ENCODE data around the gene CCDC7. TPM values are rescaled to one million over a fixed set of nuclear protein-coding genes. Genes with fewer than 3 reads are reported as not detected.

The CCDC7 gene
- total RNA-seq, 4 donors from 2014 or later = 4.6 to 12.9 (median 5.9) TPM

DNA sequence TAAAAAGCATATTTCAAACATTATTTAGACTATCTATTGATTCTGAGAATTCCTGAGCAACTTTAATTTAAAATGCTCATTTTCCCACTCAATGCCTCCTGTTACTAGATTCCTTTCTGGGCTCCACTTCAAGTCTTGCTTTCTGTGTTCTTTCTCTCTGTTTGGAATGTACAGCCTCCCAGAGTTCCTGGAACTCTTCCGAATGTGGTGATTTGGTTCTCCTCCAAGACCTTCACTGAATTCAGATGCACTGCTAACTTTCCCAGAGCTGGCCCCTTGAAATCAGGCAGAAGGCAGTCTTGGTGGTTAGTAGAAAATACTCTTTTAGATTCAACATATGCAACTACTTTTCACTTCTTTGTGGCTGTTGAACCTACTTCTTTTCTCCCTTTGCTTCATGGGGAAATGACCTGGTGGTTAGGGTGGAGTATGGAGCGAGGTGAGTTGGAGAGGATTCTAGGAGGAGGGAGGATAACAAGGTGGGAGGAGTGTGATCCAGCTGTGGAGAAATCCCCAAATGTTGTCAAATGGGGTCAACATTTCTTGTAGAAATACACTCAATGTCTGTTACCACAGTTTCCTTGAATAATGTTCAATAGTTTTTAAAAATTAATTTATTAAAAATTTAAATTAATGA is 27.9 kb upstream of the CCDC7 start:
- DNase-seq (no peak), ATAC-seq (no peak)
- peaks cover 3 to 8% of the 10 kb centered on the region in 2 donors for H3K4me1 ChIP-seq
- intact Hi-C loops (cut with DNase I; ENCODE audit: low total_unique reads) (no loop called here), in situ Hi-C loops (cut with MboI; ENCODE audit: low sequenced_read_pairs in 4 of 4) (no loop called here)
- H3K27ac ChIP-seq = no peak overlapping the region
- no peak overlapping the region for H3K4me3 ChIP-seq
- H3K9me3 ChIP-seq = no peaks in the 10 kb centered on the region
- no peaks in the 10 kb centered on the region for H3K36me3 ChIP-seq
- no peak for TF ChIP-seq POLR2A (IDR thresholded peaks at IDR 0.05)
- TF ChIP-seq, protein P1, sequence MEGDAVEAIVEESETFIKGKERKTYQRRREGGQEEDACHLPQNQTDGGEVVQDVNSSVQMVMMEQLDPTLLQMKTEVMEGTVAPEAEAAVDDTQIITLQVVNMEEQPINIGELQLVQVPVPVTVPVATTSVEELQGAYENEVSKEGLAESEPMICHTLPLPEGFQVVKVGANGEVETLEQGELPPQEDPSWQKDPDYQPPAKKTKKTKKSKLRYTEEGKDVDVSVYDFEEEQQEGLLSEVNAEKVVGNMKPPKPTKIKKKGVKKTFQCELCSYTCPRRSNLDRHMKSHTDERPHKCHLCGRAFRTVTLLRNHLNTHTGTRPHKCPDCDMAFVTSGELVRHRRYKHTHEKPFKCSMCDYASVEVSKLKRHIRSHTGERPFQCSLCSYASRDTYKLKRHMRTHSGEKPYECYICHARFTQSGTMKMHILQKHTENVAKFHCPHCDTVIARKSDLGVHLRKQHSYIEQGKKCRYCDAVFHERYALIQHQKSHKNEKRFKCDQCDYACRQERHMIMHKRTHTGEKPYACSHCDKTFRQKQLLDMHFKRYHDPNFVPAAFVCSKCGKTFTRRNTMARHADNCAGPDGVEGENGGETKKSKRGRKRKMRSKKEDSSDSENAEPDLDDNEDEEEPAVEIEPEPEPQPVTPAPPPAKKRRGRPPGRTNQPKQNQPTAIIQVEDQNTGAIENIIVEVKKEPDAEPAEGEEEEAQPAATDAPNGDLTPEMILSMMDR (IDR thresholded peaks at IDR 0.05 in 4 of 5, conservative IDR thresholded peaks at IDR 0.05 in 1 of 5) = no peak
- no peaks in the 10 kb centered on the region for H3K27me3 ChIP-seq

DNA sequence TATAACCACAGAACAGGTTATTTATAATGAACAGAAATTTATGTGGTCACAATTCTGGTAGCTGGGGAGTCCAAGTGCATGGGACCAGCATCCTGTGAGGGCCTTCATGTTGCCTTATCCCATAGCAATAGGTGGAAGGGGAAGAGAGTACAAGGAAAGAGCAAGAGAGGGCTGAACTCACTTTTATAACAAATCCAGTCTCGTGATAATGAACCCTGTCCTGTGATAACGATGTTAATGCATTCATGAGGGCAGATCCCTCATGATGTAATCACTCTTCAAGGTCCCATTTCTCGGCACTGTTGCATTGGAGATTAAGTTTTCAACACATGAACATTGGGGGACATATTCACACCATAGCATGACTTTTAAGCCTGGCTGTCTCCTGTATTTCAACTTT is 27.4 kb upstream of the CCDC7 start:
- intact Hi-C loops (cut with DNase I; ENCODE audit: low total_unique reads) (no loop called here), in situ Hi-C loops (cut with MboI; ENCODE audit: low sequenced_read_pairs in 4 of 4) (no loop called here)
- no peaks in the 10 kb centered on the region for H3K9me3 ChIP-seq
- DNase-seq (no peak), ATAC-seq (no peak)
- TF ChIP-seq, protein P1 (IDR thresholded peaks at IDR 0.05 in 4 of 5, conservative IDR thresholded peaks at IDR 0.05 in 1 of 5) = no peak
- no peak for TF ChIP-seq POLR2A (IDR thresholded peaks at IDR 0.05)
- no peaks in the 10 kb centered on the region for H3K36me3 ChIP-seq
- H3K27ac ChIP-seq = no peak overlapping the region
- H3K27me3 ChIP-seq = no peaks in the 10 kb centered on the region
- H3K4me1 ChIP-seq = peaks cover 3 to 8% of the 10 kb centered on the region in 2 donors
- H3K4me3 ChIP-seq = no peak overlapping the region

DNA sequence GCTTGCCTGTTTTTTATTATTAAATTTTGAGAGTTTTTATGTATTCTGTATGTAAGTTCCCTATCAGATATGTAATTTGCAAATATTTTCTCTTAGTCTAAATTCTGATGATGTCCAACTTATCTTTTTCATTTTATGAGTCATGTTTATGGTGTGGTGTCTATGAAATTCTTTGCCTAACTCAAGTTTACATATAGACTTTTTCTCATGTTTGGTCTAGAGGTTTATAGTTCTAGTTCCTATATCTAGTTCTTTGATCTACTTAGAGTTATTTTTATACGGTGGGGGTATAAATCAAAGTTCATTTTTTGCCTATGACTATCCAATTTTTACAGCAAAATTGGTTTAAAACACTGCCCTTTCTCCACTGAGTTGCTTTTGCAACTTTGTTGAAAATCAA is 26.3 kb upstream of the CCDC7 start:
- TF ChIP-seq, protein P1 (IDR thresholded peaks at IDR 0.05 in 4 of 5, conservative IDR thresholded peaks at IDR 0.05 in 1 of 5) = no peak
- no peak for TF ChIP-seq POLR2A (IDR thresholded peaks at IDR 0.05)
- in situ Hi-C loops (cut with MboI; ENCODE audit: low sequenced_read_pairs in 4 of 4) = no loop called here
- Histone ChIP-seq H3K27ac (no peak overlapping the region), H3K4me1 (peaks cover 3 to 8% of the 10 kb centered on the region in 2 donors), H3K9me3 (no peaks in the 10 kb centered on the region), H3K36me3 (no peaks in the 10 kb centered on the region), H3K4me3 (no peak overlapping the region), H3K27me3 (no peaks in the 10 kb centered on the region)
- DNase-seq (no peak), ATAC-seq (no peak)
- intact Hi-C loops (cut with DNase I; ENCODE audit: low total_unique reads) = no loop called here

DNA sequence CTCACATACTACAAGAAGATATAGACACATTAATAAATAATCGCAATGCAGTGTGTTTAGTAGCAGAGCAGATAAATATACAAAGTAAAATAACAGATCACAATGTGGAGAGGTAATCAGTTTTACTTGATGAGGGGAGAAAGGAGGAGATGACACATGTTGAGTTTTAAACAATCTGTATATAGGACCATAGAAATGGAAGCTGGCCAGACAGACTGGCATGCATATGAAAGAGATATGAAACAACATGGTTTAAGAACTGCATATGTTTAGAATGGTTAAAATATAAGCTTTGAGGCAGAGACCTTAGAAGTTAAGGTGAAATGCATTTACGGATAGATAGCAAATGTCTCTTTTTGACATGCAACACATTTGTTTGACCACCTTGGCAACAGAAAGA is 19.8 kb upstream of the CCDC7 start:
- Histone ChIP-seq H3K9me3 (no peaks in the 10 kb centered on the region), H3K4me3 (no peak overlapping the region), H3K4me1 (no peaks in the 10 kb centered on the region), H3K27ac (no peak overlapping the region), H3K27me3 (no peaks in the 10 kb centered on the region), H3K36me3 (no peaks in the 10 kb centered on the region)
- intact Hi-C loops (cut with DNase I; ENCODE audit: low total_unique reads) (no loop called here), in situ Hi-C loops (cut with MboI; ENCODE audit: low sequenced_read_pairs in 4 of 4) (no loop called here)
- TF ChIP-seq, protein P1 (IDR thresholded peaks at IDR 0.05 in 4 of 5, conservative IDR thresholded peaks at IDR 0.05 in 1 of 5) = no peak
- TF ChIP-seq POLR2A (IDR thresholded peaks at IDR 0.05) = no peak
- DNase-seq (no peak), ATAC-seq (no peak)

DNA sequence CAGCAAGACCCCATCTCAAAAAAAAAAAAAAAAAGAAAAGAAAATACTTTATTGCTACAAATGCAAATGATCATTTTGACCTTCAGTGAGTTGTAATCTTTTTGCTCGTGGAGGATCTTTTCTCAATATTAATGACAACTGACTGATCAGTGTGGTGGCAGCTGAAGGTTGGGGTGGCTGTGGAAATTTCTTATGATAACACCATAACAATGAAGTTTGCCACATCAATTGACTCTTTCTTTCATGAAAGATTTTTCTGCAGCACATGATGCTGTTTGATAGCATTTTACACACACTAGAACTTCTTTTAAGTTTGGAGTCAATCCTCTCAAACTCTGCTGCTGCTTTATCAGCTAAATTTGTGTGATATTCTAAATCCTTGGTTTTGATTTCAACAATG is 12.4 kb upstream of the CCDC7 start:
- H3K36me3 ChIP-seq = no peaks in the 10 kb centered on the region
- ATAC-seq (no peak), DNase-seq (no peak)
- intact Hi-C loops (cut with DNase I; ENCODE audit: low total_unique reads) (no loop called here), in situ Hi-C loops (cut with MboI; ENCODE audit: low sequenced_read_pairs in 4 of 4) (no loop called here)
- H3K27ac ChIP-seq = no peak overlapping the region
- no peak overlapping the region for H3K4me3 ChIP-seq
- H3K4me1 ChIP-seq = no peaks in the 10 kb centered on the region
- no peak for TF ChIP-seq POLR2A (IDR thresholded peaks at IDR 0.05)
- TF ChIP-seq, protein P1 (IDR thresholded peaks at IDR 0.05 in 4 of 5, conservative IDR thresholded peaks at IDR 0.05 in 1 of 5) = no peak
- no peaks in the 10 kb centered on the region for H3K27me3 ChIP-seq
- no peaks in the 10 kb centered on the region for H3K9me3 ChIP-seq
